HepG2 (cell line): ENCODE measurements around the gene GPR55. TPM values are rescaled to one million over a fixed set of nuclear protein-coding genes. Genes with fewer than 3 reads are reported as not detected.
A peak's percentile ranks its signal among the peaks of the same experiment; 100 is the strongest.

Experiments used
- AKAP8 ChIP-seq: sonication (generic); formaldehyde crosslinking; IDR thresholded peaks from 2 replicates; pipeline ENCODE4 v1.5.1; 2020; ENCODE audit warnings: mild to moderate bottlenecking, missing genetic modification reagents
- ARID4A ChIP-seq: sonication (generic); formaldehyde crosslinking; IDR thresholded peaks from 2 replicates; pipeline ENCODE4 v1.5.0; 2020; ENCODE audit warnings: mild to moderate bottlenecking, missing genetic modification reagents, borderline replicate concordance
- ASH2L ChIP-seq: fragments of 300-600, 200-600 bp; sonication (generic); IDR thresholded peaks from 2 replicates; pipeline ENCODE4 v1.7.0; 2017; ENCODE audit warnings: low read depth, mild to moderate bottlenecking, moderate library complexity, mixed read lengths, low read length; ENCODE audit not compliant: insufficient read length
- CAMTA2 ChIP-seq: sonication (generic); formaldehyde crosslinking; IDR thresholded peaks from 2 replicates; pipeline ENCODE4 v1.4.0; 2020; ENCODE audit warnings: mild to moderate bottlenecking, missing genetic modification reagents, borderline replicate concordance
- CSRNP1 ChIP-seq: sonication (generic); formaldehyde crosslinking; IDR thresholded peaks from 2 replicates; pipeline ENCODE4 v1.8.1; 2023; ENCODE audit warnings: mild to moderate bottlenecking, missing genetic modification reagents
- ELF1 ChIP-seq: sonication (generic); formaldehyde crosslinking; IDR thresholded peaks from 2 replicates; pipeline ENCODE4 v1.4.0; 2020; ENCODE audit warnings: missing genetic modification reagents
- GATAD1 ChIP-seq: IDR thresholded peaks from 2 replicates; pipeline ENCODE4 v1.6.1; 2016; ENCODE audit warnings: missing genetic modification reagents, missing compliant biosample characterization
- HOXA3 ChIP-seq: sonication (generic); formaldehyde crosslinking; IDR thresholded peaks from 2 replicates; pipeline ENCODE4 v1.5.0; 2020; ENCODE audit warnings: missing genetic modification reagents
- IKZF5 ChIP-seq: IDR thresholded peaks from 2 replicates; pipeline ENCODE4 v1.6.1; 2018; ENCODE audit warnings: missing genetic modification reagents, mild to moderate bottlenecking, missing compliant biosample characterization
- KDM4B ChIP-seq: sonication (generic); formaldehyde crosslinking; IDR thresholded peaks from 2 replicates; pipeline ENCODE4 v1.4.0; 2020; ENCODE audit warnings: missing genetic modification reagents
- MXD3 ChIP-seq: IDR thresholded peaks from 2 replicates; pipeline ENCODE4 v1.6.1; 2016; ENCODE audit warnings: mild to moderate bottlenecking, missing biosample characterization, missing genetic modification reagents
- RAD21 ChIP-seq: fragments of 450-650 bp; formaldehyde crosslinking; IDR thresholded peaks from 2 replicates; pipeline ENCODE4 v1.5.0; 2020; ENCODE audit warnings: mild to moderate bottlenecking
- SAFB2 ChIP-seq: sonication (generic); formaldehyde crosslinking; IDR thresholded peaks from 2 replicates; pipeline ENCODE4 v1.5.1; 2020; ENCODE audit warnings: missing genetic modification reagents, low read depth, mild to moderate bottlenecking, borderline replicate concordance
- SKI ChIP-seq: fragments of 450-650 bp; IDR thresholded peaks from one replicate; pipeline ENCODE4 v1.6.1; 2018; ENCODE audit warnings: mild to moderate bottlenecking; ENCODE audit not compliant: partially characterized antibody
- SNAPC2 ChIP-seq: sonication (generic); formaldehyde crosslinking; IDR thresholded peaks from 2 replicates; pipeline ENCODE4 v1.8.1; 2022; ENCODE audit warnings: mild to moderate bottlenecking, missing genetic modification reagents
- SP1 ChIP-seq, 2 experiments: fragments of 450-650 bp in 1 of 2; sonication (generic) in 1 of 2; formaldehyde crosslinking in 1 of 2; IDR thresholded peaks; 2 replicates each; pipeline versions ENCODE4 v1.4.0 to v1.6.1; 2016 to 2020; ENCODE audit warnings: missing genetic modification reagents in 1 of 2
- YEATS2 ChIP-seq: sonication (generic); formaldehyde crosslinking; IDR thresholded peaks from 2 replicates; pipeline ENCODE4 v1.4.0; 2020; ENCODE audit warnings: missing genetic modification reagents, borderline replicate concordance
- ZBTB20 ChIP-seq: sonication (generic); formaldehyde crosslinking; IDR thresholded peaks from 2 replicates; pipeline ENCODE4 v1.8.1; 2023; ENCODE audit warnings: missing genetic modification reagents, low read depth, mild to moderate bottlenecking, borderline replicate concordance
- ZNF160 ChIP-seq: sonication (generic); formaldehyde crosslinking; IDR thresholded peaks from 2 replicates; pipeline ENCODE4 v1.8.0; 2022; ENCODE audit warnings: mild to moderate bottlenecking, inconsistent platforms, missing genetic modification reagents
- ZNF253 ChIP-seq: sonication (generic); formaldehyde crosslinking; IDR thresholded peaks from 2 replicates; pipeline ENCODE4 v1.8.0; 2022; ENCODE audit warnings: mild to moderate bottlenecking, missing genetic modification reagents, borderline replicate concordance
- ZNF670 ChIP-seq: sonication (generic); formaldehyde crosslinking; IDR thresholded peaks from 2 replicates; pipeline ENCODE4 v1.8.0; 2022; ENCODE audit warnings: mild to moderate bottlenecking, missing genetic modification reagents, borderline replicate concordance
- ZSCAN21 ChIP-seq: sonication (generic); formaldehyde crosslinking; IDR thresholded peaks from 2 replicates; pipeline ENCODE4 v1.8.0; 2022; ENCODE audit warnings: mild to moderate bottlenecking, missing genetic modification reagents, moderate library complexity, borderline replicate concordance
- polyA plus RNA-seq, 8 experiments: library from polyadenylated mRNA; depleted of rRNA in 3 of 8; stranded (reverse) in 7 of 8; unstranded in 1 of 8; fragments of >200 nt; fragmentation: Illumina TruSeq in 4 of 8; extraction: Trizol in 4 of 8; gene quantifications; 2 replicates each; pipeline versions ENCODE4 v1.2.1 to v1.2.3, GENCODE V29; 2011 to 2016; ENCODE audit warnings: low read depth in 4 of 8, missing spikeins in 1 of 8, mixed read lengths in 1 of 8; ENCODE audit not compliant: insufficient read depth in 1 of 8
- total RNA-seq, 5 experiments: library from RNA; depleted of rRNA; stranded (reverse); fragments of >200 nt; fragmentation: Illumina TruSeq; extraction: Trizol; gene quantifications; 2 replicates each; pipeline ENCODE4 v1.2.3, GENCODE V29; 2016; ENCODE audit warnings: low read depth in 1 of 5

GPR55 gene
- total and polyA plus RNA-seq, 2 of the 13 experiments (the other 11 are each of a cell fraction or from before 2014, with no cell fraction given) = not detected

- TF ChIP-seq ZSCAN21 (CRISPR knock-in tag) = peak; percentile 76; the same call in 1 of the 2 replicates
- peak; percentile 96; the same call in 1 of the 2 replicates for TF ChIP-seq SAFB2 (CRISPR knock-in tag)
- peak; percentile 65 for TF ChIP-seq ELF1 (CRISPR knock-in tag)
- peak; percentile 96; the same call in 1 of the 2 replicates for TF ChIP-seq CAMTA2
- TF ChIP-seq ARID4A (CRISPR knock-in tag) = peak; percentile 85
- 0 out of 2 replicates have a peak, but pooled peaks have one; percentile 52 for TF ChIP-seq ZNF253 (CRISPR knock-in tag)
- TF ChIP-seq GATAD1 (CRISPR knock-in tag) = peak; percentile 49; the same call in 1 of the 2 replicates
- peak; percentile 96 for TF ChIP-seq ASH2L
- TF ChIP-seq HOXA3 (CRISPR knock-in tag) = peak; percentile 49
- peak; percentile 66; the same call in 1 of the 2 replicates for TF ChIP-seq MXD3 (CRISPR knock-in tag)
- no peak for TF ChIP-seq RAD21 (CRISPR knock-in tag)
- TF ChIP-seq SKI = peak; percentile 21
- TF ChIP-seq YEATS2 (CRISPR knock-in tag) = no peak; the same call in 1 of the 2 replicates
- peak; percentile 49; the same call in 1 of the 2 replicates for TF ChIP-seq ZNF670 (CRISPR knock-in tag)
- no peak; the same call in 1 of the 2 replicates for TF ChIP-seq CSRNP1
- peak; percentile 82; the same call in 1 of the 2 replicates for TF ChIP-seq AKAP8 (CRISPR knock-in tag)
- no peak; the same call in 1 of the 2 replicates for TF ChIP-seq KDM4B (CRISPR knock-in tag)
- TF ChIP-seq ZBTB20 (CRISPR knock-in tag) = peak; percentile 49; the same call in 1 of the 2 replicates
- no peak for TF ChIP-seq SNAPC2
- TF ChIP-seq SP1 (IDR thresholded peaks at IDR 0.05) = no peak
- 0 out of 2 replicates have a peak, but pooled peaks have one; percentile 33 for TF ChIP-seq SP1 (CRISPR knock-in tag; IDR thresholded peaks at IDR 0.05)
- TF ChIP-seq ZNF160 (CRISPR knock-in tag) = peak; percentile 84
- TF ChIP-seq IKZF5 (CRISPR knock-in tag) = no peak
These were observed 60.3 kb downstream of the GPR55 start, which contains the start of gene ITM2C (continued) for GRCh38 chr2:230864605-230865306.
